GM13977 (cell line): ENCODE data around the gene TMED5.

Experiments used
- DNase-seq: peaks from one replicate; pipeline ENCODE4 v3.0.0; 2012; ENCODE audit warnings: low spot score
- in situ Hi-C: fragments of 300-500 bp; cut with MboI; formaldehyde crosslinking; loops from one replicate; pipeline ENCODE4 v1.12.0; 2022; ENCODE audit warnings: low sequenced_read_pairs, low pct_unique_long_range_greater_than_20kb, mixed read lengths, inconsistent platforms; ENCODE audit not compliant: unreplicated experiment
- TF ChIP-seq, protein P1 (sequence below): IDR thresholded peaks from 2 replicates; pipeline ENCODE4 v1.5.1; 2012; ENCODE audit warnings: mild to moderate bottlenecking, control low read depth; ENCODE audit not compliant: insufficient read depth; ENCODE audit errors: extremely low read depth, missing control alignments

The TMED5 gene

GRCh38 chr1:93143136-93143535 is 37.1 kb downstream of the TMED5 start:
- peak; percentile 13 for DNase-seq
- TF ChIP-seq, protein P1, sequence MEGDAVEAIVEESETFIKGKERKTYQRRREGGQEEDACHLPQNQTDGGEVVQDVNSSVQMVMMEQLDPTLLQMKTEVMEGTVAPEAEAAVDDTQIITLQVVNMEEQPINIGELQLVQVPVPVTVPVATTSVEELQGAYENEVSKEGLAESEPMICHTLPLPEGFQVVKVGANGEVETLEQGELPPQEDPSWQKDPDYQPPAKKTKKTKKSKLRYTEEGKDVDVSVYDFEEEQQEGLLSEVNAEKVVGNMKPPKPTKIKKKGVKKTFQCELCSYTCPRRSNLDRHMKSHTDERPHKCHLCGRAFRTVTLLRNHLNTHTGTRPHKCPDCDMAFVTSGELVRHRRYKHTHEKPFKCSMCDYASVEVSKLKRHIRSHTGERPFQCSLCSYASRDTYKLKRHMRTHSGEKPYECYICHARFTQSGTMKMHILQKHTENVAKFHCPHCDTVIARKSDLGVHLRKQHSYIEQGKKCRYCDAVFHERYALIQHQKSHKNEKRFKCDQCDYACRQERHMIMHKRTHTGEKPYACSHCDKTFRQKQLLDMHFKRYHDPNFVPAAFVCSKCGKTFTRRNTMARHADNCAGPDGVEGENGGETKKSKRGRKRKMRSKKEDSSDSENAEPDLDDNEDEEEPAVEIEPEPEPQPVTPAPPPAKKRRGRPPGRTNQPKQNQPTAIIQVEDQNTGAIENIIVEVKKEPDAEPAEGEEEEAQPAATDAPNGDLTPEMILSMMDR: no peak
- in situ Hi-C loops: no loop called here

DNA sequence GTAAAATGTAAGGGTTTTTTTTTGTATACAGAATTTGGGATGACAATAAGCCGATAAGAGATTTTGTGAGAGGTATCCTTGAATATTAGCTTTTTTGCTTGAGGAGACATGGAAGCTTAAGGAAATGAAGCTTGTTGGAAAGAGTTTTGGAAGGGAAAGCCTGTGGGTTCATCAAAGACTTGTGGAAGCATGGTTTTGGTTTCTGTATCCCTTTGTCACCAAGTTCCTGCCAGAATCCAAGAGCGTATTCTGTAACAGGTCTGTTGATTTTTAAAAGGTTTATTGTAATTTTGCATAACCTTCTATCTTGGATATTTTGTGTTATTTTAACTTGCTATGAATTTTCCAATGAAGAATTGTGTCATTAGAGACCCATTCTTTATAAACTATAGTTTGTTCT is 38.1 kb downstream of the TMED5 start:
- TF ChIP-seq, protein P1: no peak
- no peak for DNase-seq
- in situ Hi-C loops: no loop called here

GRCh38 chr1:93140106-93140505 is 40.1 kb downstream of the TMED5 start:
- in situ Hi-C loops: no loop called here
- no peak for DNase-seq
- TF ChIP-seq, protein P1: no peak

DNA sequence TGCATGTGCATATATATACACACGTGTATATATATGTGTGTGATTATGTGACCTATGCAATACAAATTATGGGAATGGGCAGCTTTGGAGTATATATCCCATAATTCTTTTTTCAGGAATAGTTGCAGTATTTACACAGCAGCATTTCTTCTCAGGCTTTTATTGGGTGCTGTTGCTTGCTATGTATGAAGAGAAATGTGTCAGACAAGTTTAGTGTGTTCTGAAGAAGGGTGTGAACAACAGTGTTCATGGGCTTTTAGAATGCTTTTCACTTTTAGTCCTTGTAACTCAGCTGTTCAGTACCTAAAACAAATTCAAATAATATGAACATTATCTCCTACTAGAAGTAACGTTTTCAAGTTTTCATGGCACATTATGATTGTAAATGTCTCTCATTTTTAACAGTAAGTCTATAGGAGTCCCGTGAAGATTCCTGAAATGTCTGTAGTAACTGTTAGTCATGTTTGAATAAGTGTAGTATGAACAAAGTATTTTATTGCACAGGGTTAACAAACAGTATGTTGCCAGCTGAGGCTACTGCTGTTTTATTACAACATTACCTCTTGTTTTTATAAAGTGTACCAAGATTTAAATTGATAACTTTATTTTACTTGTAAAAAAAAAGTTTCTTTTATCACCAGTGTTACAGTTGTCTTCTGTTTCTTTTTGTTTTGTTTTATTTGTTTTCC is 42.5 kb downstream of the TMED5 start:
- no peak for DNase-seq
- TF ChIP-seq, protein P1: no peak
- in situ Hi-C loops: no loop called here

DNA sequence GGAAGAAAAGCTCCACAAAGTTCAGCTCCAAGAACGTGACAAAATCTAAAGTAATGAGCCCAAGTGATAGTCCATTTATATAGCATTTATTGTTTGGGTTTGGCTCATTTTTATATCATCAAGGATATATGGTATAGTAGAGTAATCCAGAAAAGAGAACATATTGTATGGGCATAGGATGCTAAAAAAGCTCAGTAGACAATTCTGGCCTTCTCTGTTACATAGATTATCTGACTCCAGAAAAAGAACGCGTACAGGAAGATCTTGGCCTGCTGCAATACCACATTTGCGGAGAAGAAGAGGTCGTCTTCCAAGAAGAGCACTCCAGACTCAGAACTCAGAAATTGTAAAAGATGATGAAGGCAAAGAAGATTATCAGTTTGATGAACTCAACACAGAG is 43.8 kb downstream of the TMED5 start:
- no peak for DNase-seq
- in situ Hi-C loops: no loop called here
- TF ChIP-seq, protein P1: no peak

DNA sequence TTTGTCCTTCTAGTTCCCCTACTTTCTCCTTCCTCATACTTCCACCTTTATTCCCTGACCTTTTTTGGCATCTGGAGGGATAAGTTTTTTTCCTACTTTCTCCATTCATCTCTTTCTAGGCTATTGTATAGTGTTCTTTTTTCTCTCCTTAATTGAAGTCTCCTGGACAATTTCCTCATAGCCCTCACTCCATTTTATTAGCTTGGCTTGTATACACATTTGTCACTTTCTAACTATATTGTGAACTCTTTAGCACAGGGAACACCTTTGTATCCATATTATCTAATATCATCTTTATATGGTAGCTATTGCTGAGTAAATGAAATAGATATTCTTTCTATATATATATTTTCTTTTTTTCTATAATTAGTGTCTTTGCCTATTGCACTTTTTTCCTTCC is 47.6 kb downstream of the TMED5 start:
- DNase-seq: no peak
- in situ Hi-C loops: no loop called here
- TF ChIP-seq, protein P1: no peak
